Keratinocyte (primary cell): ENCODE results near the gene ARFGAP3.

Source experiments
- CTCF ChIP-seq, 3 experiments: IDR thresholded peaks in 1 of 3; conservative IDR thresholded peaks in 1 of 3; optimal IDR thresholded peaks in 1 of 3; 2 replicates in 2 of 3; 3 replicates in 1 of 3; pipeline versions ENCODE3 to v1.5.1; 2011; ENCODE audit warnings: low read length in 3 of 3, mild to moderate bottlenecking in 3 of 3, moderate library complexity in 2 of 3, control low read depth in 1 of 3, inconsistent platforms in 1 of 3; ENCODE audit not compliant: insufficient read depth in 2 of 3; ENCODE audit errors: extremely low read depth in 1 of 3
- EZH2 ChIP-seq: IDR thresholded peaks from one replicate; pipeline ENCODE4 v1.6.1; 2012; ENCODE audit warnings: inconsistent platforms, mild to moderate bottlenecking, low read length, moderate library complexity

- TF ChIP-seq CTCF (optimal IDR thresholded peaks at IDR 0.05 in 1 of 3, IDR thresholded peaks at IDR 0.05 in 1 of 3, conservative IDR thresholded peaks at IDR 0.05 in 1 of 3; ENCODE audit: extremely low read depth in 1 of 3, insufficient read depth in 2 of 3, low read length in 3 of 3) (no peak), EZH2 (no peak)
Measured at GRCh38 chr22:42807185-42807584, 49.9 kb downstream of the ARFGAP3 start.
